Mesendoderm (in vitro differentiated cells): ENCODE measurements around the gene SMIM34.
"Not testable (repeated sequence)": the region's sequence is repeated elsewhere in the genome, so short reads cannot be mapped to it uniquely, and the experiment has no call there.

ENCODE experiments used
- DNase-seq: peaks from one replicate; pipeline ENCODE4 v3.0.0; 2013
- H2AK5ac ChIP-seq: 2 replicates; pipeline ENCODE4 v1.6.1; 2013; ENCODE audit warnings: low read length, inconsistent platforms
- H2BK120ac ChIP-seq: 2 replicates; pipeline ENCODE4 v1.6.1; 2013; ENCODE audit warnings: low read depth, mild to moderate bottlenecking, low read length, moderate library complexity, mixed read lengths
- H2BK15ac ChIP-seq: replicated peaks from 2 replicates; pipeline ENCODE4 v1.6.1; 2013; ENCODE audit warnings: low read depth, mild to moderate bottlenecking, moderate library complexity
- H2BK5ac ChIP-seq: 2 replicates; pipeline ENCODE4 v1.6.1; 2013; ENCODE audit warnings: low read length, inconsistent platforms
- H3K18ac ChIP-seq: 2 replicates; pipeline ENCODE4 v1.6.1; 2013; ENCODE audit warnings: mild to moderate bottlenecking, low read length, mixed read lengths
- H3K23ac ChIP-seq: one replicate; pipeline ENCODE4 v1.6.1; 2013; ENCODE audit warnings: low read length
- H3K27ac ChIP-seq: 2 replicates; pipeline ENCODE4 v1.5.1; 2013; ENCODE audit warnings: low read depth, mild to moderate bottlenecking, inconsistent platforms, low read length, moderate library complexity
- H3K27me3 ChIP-seq: 2 replicates; pipeline ENCODE4 v1.6.1; 2013; ENCODE audit warnings: low read length, control low read depth, mild to moderate bottlenecking, inconsistent platforms; ENCODE audit not compliant: insufficient read depth, poor library complexity
- H3K36me3 ChIP-seq: 2 replicates; pipeline ENCODE4 v1.6.1; 2013; ENCODE audit warnings: low read length, inconsistent platforms; ENCODE audit not compliant: control insufficient read depth, insufficient read depth
- H3K4ac ChIP-seq: one replicate; pipeline ENCODE4 v1.6.1; 2013; ENCODE audit warnings: low read depth, mild to moderate bottlenecking, low read length, moderate library complexity
- H3K4me1 ChIP-seq: 2 replicates; pipeline ENCODE4 v1.6.1; 2013; ENCODE audit warnings: low read depth, low read length, inconsistent platforms; ENCODE audit not compliant: control insufficient read depth
- H3K4me2 ChIP-seq: 2 replicates; pipeline ENCODE4 v1.6.1; 2013; ENCODE audit warnings: low read length
- H3K4me3 ChIP-seq: 2 replicates; pipeline ENCODE4 v1.5.1; 2013; ENCODE audit warnings: mild to moderate bottlenecking, low read length
- H3K56ac ChIP-seq: one replicate; pipeline ENCODE4 v1.6.1; 2013; ENCODE audit warnings: low read length
- H3K79me1 ChIP-seq: 2 replicates; pipeline ENCODE4 v1.6.1; 2013; ENCODE audit warnings: low read length, inconsistent platforms
- H3K79me2 ChIP-seq: 2 replicates; pipeline ENCODE4 v1.6.1; 2013; ENCODE audit warnings: mild to moderate bottlenecking, low read length; ENCODE audit not compliant: control insufficient read depth, insufficient read depth
- H3K9ac ChIP-seq: 2 replicates; pipeline ENCODE4 v1.6.1; 2013; ENCODE audit warnings: low read length, inconsistent platforms
- H4K5ac ChIP-seq: one replicate; pipeline ENCODE4 v1.6.1; 2013; ENCODE audit warnings: low read length
- H4K8ac ChIP-seq: one replicate; pipeline ENCODE4 v1.6.1; 2013; ENCODE audit warnings: low read depth, mild to moderate bottlenecking, control low read depth, low read length, moderate library complexity
- WGBS: extraction: QIAGEN DNeasy Blood & Tissue Kit; methylation state at CpG from one replicate; pipeline ENCODE4 v1.1.7; 2013; ENCODE audit warnings: low lambda C conversion rate, missing lambda C conversion rate; ENCODE audit not compliant: insufficient coverage; ENCODE audit errors: extremely low coverage; 5-methylcytosine and 5-hydroxymethylcytosine counted together

SMIM34 gene

DNA sequence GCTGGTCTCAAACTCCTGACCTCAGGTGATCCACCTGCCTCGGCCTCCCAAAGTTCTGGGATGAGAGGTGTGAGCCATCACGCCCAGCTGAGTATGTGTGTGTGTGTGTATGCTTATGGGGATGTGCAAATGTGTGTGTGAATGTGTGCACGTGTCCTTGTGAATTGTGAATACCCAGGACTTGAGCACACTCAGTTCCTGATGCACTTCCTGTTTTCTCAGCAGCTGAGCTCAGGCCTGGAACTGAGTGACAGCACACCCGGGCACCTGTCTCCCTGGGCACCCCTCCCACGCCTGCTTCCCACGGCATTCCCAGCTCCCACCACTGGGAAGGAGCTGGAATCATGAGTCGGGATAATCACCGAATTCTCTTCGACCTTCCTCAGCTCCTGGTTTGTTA is 16.5 kb downstream of the SMIM34 start:
- H3K4ac ChIP-seq = not testable (repeated sequence)
- no CpG with 5 or more reads among the region's 9 CpGs for WGBS

DNA sequence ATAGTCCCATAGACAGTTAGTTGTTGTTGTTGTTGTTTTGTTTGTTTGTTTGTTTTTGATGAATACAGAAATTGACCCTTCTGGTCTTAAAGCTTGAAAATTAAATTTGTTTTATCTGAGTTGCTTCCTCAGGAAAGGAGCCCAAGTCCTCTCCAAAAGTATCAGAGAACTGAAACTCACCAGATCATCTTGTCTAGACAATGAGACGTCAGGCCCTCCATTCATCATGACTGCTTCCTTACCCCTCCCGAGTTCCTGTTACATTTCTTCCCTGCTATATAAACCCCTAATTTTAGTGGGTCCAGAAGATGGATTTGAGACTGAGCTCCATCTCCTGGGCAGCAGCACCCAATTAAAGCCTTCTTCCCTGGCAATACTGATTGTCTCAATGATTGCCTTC is 17.1 kb downstream of the SMIM34 start:
- H3K18ac ChIP-seq, H2BK120ac ChIP-seq, H3K4me3 ChIP-seq, H3K4ac ChIP-seq, H3K79me2 ChIP-seq, H2BK15ac ChIP-seq, H3K27me3 ChIP-seq, H2BK5ac ChIP-seq, H4K5ac ChIP-seq, H3K4me1 ChIP-seq, H3K23ac ChIP-seq, H2AK5ac ChIP-seq, DNase-seq, H4K8ac ChIP-seq, H3K56ac ChIP-seq, H3K9ac ChIP-seq, H3K36me3 ChIP-seq, H3K4me2 ChIP-seq, H3K79me1 ChIP-seq, H3K27ac ChIP-seq: not testable (repeated sequence)
- no CpG with 5 or more reads among the region's 2 CpGs for WGBS

More for the DNA sequence above, 16.5 kb downstream of the SMIM34 start:
- not testable (repeated sequence) for H2AK5ac ChIP-seq, H3K36me3 ChIP-seq, H2BK5ac ChIP-seq, H3K4me3 ChIP-seq, H3K79me2 ChIP-seq, H3K27me3 ChIP-seq, H2BK120ac ChIP-seq, H2BK15ac ChIP-seq, H3K27ac ChIP-seq, H3K79me1 ChIP-seq, H3K23ac ChIP-seq, H4K8ac ChIP-seq, H4K5ac ChIP-seq, DNase-seq, H3K4me1 ChIP-seq, H3K9ac ChIP-seq, H3K56ac ChIP-seq, H3K18ac ChIP-seq, H3K4me2 ChIP-seq

DNA sequence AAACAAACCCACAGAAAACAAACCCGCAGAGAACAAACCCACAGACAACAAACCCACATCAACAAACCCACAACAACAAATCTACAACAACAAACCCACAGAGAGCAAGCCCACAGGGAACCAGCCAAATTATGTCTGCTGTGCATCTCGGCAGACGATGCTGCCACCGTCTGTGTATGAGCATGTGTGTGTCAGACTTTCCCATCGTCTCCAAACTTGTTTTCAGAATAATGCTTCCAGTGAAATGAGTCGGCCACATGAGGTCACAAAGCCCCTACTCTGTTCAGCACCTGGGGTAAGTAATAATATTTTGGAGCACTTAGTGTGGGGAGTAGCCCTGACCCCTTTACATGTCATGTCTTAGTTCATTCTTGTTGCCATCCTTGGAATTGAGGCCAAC is 17.6 kb downstream of the SMIM34 start:
- not testable (repeated sequence) for H3K4me2 ChIP-seq, H3K4ac ChIP-seq, H3K27ac ChIP-seq, H3K56ac ChIP-seq, H3K36me3 ChIP-seq, H3K18ac ChIP-seq, H4K5ac ChIP-seq, H2AK5ac ChIP-seq, H3K27me3 ChIP-seq, H3K23ac ChIP-seq, H3K79me1 ChIP-seq, H2BK5ac ChIP-seq, H3K4me1 ChIP-seq, H2BK15ac ChIP-seq, H4K8ac ChIP-seq, H3K4me3 ChIP-seq, DNase-seq, H2BK120ac ChIP-seq, H3K9ac ChIP-seq, H3K79me2 ChIP-seq
- no CpG with 5 or more reads among the region's 6 CpGs for WGBS

DNA sequence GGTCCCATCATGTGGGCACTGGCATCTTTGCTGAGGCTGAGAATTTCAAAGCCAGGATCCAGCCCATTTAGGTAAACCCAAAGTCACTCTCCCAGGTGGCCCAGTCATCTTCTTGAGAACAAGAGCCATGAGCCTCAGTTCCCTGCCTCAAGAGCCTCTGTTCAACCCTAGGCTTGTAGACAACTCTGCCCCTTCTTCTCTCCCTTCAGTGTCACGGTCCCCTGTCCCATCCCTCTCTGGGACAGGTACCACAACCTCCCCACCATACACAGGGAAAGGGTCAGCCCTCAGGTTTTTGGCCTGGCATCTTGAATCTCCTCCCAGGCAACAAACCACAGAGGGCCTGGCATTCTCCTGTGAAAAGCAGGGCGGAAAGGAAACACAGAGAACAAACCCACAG is 18.1 kb downstream of the SMIM34 start:
- H3K56ac ChIP-seq, H3K27me3 ChIP-seq, H2BK120ac ChIP-seq, H4K8ac ChIP-seq, H3K4ac ChIP-seq, H3K27ac ChIP-seq, H3K4me3 ChIP-seq, H3K9ac ChIP-seq, H3K4me2 ChIP-seq, H3K4me1 ChIP-seq, H3K23ac ChIP-seq, H2BK5ac ChIP-seq, H4K5ac ChIP-seq, H3K79me2 ChIP-seq, H2AK5ac ChIP-seq, H2BK15ac ChIP-seq, H3K18ac ChIP-seq, H3K79me1 ChIP-seq, DNase-seq, H3K36me3 ChIP-seq: not testable (repeated sequence)
- no CpG with 5 or more reads among the region's 2 CpGs for WGBS

DNA sequence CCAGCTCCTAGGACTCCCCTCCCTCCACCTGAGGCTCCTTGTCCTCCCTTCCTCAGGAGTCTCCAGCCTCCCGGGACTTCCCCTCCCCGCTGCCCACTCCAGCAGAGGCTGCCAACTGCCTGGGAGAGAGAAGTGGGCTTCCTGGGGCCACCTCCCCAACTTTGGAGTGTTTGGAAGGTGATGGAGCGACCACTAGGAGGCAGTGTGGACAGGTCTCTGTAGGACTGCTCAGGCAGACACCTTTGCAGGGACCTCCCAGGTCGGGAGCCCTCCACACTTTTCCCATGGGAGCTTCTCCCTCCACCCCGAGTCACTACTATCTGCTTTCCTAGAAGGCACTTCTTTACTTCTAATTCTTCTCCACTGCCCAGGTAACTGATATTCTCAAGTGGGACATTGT is 19.0 kb downstream of the SMIM34 start:
- not testable (repeated sequence) for H2BK5ac ChIP-seq, H3K56ac ChIP-seq, H3K79me1 ChIP-seq, H3K4me3 ChIP-seq, H3K36me3 ChIP-seq, H2BK15ac ChIP-seq, H3K4ac ChIP-seq, H3K27me3 ChIP-seq, H3K4me2 ChIP-seq, H3K9ac ChIP-seq, H3K79me2 ChIP-seq, H3K27ac ChIP-seq, DNase-seq, H3K18ac ChIP-seq, H3K23ac ChIP-seq, H2BK120ac ChIP-seq, H4K8ac ChIP-seq, H3K4me1 ChIP-seq, H4K5ac ChIP-seq, H2AK5ac ChIP-seq
- no CpG with 5 or more reads among the region's 5 CpGs for WGBS

DNA sequence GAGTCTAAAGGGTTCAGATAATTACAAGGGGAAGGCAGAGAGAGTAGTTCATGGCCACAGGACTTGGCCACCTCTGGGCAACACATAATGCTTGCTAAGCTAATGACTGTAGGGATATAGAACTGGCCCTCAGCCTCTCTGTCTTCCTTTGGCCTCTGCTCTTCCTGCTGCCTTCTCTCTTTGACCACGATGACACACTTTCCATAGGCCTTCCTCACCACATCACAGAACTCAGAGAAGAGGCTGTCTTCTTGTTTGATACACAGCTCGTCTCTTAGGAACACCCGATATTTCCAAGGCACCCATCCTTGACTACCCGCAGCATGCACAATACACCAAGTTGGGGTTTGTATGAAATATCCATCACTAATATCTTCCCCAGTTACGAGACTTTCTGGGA is 23.2 kb downstream of the SMIM34 start:
- H2BK5ac ChIP-seq, H3K27me3 ChIP-seq, H2BK15ac ChIP-seq, H2AK5ac ChIP-seq, H3K18ac ChIP-seq, DNase-seq, H3K23ac ChIP-seq, H3K27ac ChIP-seq, H3K4me3 ChIP-seq, H4K8ac ChIP-seq, H3K56ac ChIP-seq, H3K79me2 ChIP-seq, H3K4me1 ChIP-seq, H3K4me2 ChIP-seq, H3K36me3 ChIP-seq, H3K9ac ChIP-seq, H4K5ac ChIP-seq, H3K79me1 ChIP-seq, H3K4ac ChIP-seq, H2BK120ac ChIP-seq: not testable (repeated sequence)
- no CpG with 5 or more reads among the region's 5 CpGs for WGBS
